HG03135 (cell line): Measurements from ENCODE around the gene TMBIM1.
A peak's percentile ranks its signal among the peaks of the same experiment; 100 is the strongest.

Source experiments
- ATAC-seq: cut with Tn5 transposase; IDR thresholded peaks from one replicate; pipeline ENCODE4 v1.9.1; 2021; ENCODE audit warnings: mild to moderate bottlenecking, moderate library complexity; ENCODE audit not compliant: unreplicated experiment

TMBIM1 gene

DNA sequence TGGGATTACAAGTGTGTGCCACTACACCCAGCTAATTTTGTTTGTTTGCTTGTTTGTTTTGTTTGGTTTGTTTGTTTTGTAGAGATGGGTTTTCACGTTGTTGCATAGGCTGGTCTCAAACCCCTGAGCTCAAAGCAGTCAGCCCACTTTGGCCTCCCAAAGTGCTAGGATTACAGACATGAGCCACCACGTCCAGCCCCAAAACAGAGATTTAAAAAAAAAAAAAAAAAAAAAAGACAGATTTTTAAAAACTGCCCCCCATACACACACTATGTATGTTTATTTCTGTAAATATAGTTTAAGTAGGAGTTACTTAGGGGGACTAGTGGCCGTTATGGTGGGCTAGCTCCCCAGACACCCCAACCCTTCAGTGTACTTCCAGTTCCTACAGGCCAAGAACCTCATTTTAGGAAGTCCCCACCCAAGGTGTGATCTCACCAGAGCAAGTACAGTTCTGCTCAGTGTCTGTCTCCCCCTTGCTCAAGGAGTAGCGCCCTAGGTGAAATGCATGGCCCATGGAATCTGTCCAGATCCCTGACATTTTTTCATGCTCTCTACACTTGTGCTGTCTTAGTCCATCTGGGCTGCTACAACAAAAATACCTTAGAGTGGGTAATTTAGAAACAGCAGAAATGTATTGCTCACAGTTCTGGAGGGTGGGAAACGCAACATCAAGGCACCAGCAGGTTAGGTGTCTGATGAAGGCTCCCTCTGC, 1.6 kb upstream of the TMBIM1 start:
- ATAC-seq, result no peak

DNA sequence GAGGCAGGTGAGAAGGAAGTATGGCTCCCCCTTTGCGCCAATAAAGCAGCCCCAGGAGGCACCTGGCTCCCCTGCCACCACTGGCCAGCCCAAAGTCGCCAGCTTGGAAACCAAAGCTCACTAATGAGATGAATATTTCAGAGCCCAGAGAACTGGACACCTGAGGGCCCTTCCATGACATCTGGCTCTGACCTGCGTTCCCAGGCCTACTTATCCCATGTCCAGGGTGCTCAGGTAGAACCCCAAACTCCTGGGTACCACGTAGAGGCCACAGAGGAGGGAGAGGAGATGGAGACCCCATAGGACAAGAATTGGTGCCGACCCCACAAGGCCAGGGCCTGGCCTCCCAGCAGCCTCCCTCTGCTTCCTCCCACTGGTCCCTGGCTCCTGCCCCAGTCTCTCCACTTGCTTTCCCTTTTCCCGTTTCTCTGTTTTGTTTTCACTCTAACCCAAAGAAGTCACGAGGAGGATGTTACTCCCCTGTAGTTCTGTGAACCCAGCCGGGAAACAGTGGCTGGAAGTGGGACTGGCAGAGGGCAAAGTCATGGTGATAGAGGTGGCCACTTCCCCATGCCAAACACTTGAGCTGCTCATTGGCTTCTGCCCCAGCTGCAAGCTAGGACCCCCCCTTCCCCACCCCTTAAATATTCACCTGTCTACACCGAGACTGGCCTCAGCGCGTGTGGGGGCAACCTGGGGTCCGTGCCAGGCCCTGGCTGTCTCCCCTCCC, 820 bp downstream of the TMBIM1 start:
- ATAC-seq, result no peak

DNA sequence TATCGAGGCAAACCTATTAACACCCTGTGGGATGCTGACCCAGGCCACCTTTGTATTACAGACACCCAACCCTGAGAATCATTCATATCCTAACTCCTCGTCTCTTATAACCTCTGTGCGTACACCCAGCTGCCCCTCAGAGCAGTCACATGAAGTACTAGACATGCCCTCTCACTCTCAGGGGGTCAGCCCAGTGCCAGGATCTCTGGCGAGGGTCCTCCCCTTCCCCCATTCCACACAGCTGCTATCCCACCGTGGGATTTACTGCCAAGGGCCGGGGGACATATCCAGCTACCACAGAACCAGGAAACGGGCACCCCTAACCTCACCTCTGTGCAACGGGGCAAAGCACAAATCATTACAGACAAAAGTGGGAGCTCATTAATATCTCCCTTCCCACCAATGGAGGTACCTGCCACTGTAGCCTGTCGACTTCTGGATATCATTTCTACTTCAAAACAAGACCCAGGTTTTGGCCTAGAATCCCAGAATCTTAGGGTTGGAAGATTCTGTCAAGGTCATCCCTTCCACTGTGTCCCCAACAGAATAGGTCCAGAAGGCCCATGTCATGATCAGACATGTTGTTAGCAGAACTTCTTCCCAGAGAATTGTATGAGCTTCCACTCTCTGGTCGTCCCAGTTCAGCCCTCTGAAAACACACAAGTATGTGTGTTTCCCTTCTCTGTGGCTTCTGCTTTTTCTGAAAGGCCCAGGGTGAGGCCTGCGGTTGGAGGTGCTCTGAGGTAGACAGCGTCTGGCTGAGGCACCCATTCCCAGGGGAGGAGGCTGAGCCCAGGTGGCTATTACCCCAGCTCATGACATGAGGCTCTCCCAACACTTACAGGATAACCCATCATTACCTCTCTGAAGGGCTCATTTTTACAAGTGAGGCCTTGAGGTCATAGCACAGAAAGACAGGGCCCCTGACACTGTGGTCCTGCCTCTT, 1.7 kb downstream of the TMBIM1 start:
- ATAC-seq, result peak; percentile 46

DNA sequence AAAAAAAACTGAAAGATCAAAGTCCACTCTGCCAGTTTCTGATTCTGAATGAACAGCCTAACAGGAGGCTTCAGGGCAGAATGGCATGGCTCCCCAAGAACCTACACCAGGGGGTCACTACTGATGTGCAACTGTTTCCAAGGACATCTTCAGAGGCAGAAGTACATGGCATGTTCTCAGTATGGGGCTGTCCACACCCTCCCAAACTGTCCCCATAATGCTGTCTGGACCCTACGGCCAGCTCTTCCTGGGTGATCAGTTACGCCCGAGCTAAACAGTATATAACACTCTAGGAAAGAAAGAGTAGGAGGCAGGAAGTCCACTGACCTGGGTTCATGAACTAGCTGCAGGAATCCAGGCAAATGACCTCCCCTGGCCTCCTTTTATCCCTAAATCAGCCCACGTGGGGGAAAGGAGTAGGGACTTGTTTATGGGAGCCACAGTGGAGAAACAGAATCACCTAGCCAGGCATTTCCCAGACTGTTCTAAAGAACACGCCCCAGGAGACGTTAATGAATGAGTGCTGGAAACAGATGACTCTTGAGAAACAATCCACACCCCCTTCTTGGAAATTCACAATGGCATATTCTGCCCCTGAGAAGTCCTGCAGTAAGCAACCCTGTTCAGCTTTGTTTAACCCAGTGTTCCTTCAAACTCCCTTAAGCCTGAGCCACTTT, 2.5 kb downstream of the TMBIM1 start:
- no peak for ATAC-seq

DNA sequence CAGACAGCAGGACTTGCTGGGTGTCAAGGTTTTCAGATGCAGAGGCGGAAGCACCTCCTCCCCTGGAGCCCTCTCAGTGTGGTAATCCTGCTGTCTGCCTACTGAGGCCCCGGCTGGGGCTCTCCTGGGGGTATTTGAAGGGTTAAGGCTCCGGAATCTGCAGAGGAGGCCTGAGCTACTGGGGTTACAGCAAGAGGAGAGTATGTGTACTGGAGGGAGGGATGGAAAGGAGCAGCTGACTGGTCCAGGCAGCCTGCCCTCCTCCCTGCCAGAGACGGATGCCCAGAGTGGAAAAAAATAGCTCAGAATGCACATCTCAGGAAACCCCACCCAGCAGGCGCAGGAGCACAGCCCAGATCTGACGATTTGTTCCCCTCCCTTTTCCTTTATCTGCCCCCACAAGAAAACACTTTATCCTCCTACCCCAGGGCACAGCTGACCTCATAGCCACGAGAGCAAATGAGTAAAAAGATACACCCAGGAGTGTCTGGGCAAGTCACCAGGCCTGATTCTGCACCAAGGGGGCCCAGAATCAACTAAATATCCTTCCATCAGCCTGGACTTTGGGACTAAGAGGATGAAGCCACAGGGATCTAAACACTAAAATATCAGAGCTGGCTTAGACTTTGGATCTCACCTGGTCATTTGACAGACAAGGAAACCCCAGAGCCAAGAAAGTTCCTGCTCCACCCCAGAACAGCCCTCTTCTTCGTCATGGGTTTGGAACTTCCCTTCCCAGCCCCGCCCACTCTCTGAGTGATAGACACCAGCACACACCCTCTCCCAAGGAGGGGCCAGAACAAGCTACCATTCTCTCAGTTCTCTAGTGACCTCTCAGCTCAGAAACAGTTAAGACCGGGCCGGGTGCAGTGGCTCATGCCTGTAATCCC, 5.5 kb downstream of the TMBIM1 start:
- ATAC-seq, result peak; percentile 63

DNA sequence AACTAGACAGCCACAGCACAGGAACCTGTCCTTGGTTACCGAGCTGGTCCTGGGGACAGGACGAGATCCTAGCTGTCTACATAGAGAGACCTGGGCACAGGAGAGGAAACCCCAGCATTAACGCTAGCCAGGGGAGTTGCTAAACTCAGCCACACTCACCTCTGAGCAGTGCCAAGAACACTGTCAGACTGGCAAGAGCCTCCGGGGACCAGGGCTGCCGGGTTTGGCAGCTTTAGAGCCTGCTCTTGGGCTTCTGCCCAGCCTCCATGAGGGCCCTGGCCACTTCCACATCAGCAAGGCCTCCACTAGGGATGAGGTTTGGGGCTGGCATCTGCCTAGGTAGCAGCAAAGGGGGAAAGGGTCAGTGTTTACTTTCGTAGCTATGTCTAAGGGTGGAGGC, 6.7 kb downstream of the TMBIM1 start:
- no peak for ATAC-seq

DNA sequence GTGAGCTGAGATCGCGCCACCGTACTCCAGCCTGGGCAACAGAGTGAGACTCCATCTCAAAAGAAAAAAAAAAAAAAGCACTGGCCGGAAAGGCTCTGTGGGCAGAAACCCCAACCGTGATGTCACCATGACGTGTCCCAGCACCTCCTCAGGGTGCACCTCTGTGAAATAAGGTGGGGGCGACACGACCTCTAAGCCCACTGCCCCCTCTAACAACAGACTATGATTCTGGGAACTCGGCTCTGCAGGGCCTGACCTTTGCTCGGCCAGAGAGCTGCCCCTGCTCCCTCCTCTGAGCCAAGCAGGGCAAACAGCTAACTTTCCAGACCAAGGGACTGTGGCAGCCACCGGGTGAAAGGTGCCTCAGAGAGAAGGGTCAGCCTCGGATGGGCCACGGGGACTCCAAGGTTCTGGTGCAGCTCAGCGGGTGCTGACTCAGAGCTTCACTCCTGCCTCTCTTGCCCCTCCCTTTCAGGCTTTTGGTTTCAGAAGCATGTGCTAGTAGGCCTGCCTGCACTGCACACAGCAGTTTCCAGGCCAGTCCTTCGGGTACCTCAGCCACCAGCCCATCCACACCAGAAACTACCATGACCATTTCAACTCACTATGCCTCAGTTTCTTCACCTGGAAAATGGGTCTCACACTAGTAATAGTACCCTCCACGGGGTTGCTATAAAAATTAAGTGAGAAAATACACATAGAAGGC, 8.0 kb downstream of the TMBIM1 start:
- no peak for ATAC-seq

DNA sequence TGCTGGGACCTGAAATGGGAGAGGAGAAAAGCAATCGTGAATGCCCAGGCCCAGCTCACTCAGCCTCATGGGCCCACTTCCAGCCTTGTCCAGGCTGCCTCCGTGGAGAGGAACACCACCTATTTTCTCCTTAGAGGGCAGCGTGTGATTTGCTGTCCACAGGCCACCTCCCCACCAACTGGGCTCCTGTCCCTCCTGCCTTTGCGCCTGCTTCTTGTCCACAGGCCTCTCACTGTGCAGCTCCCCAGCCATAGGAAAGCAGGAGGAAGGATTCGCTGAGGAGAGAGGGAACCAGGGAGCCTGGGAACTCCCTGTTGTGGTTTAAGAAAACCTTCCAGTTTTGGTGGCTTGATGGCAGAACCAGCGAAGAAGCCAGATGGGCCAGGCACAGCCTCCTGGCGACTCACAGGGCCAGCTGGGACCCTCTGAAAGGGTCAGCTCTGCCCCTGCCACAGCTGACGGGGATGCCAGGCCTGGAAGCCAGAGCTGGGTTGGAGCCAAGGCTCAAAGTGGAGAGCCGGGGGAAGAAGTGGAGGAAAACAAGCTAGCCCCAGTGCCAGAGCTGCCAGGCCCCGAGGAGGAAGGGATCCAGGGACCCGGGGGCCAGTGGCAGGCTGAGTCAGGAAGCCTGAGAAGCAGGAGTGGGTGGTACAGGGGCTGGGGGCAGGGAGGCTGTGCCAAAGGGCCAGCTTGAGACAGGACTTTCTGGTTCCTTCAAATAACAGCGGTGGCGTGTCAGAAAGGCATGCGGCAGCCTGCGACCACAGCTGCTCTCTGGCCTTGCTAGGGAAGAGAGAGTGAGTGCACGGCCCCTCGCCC, 9.9 kb downstream of the TMBIM1 start:
- ATAC-seq, result no peak

DNA sequence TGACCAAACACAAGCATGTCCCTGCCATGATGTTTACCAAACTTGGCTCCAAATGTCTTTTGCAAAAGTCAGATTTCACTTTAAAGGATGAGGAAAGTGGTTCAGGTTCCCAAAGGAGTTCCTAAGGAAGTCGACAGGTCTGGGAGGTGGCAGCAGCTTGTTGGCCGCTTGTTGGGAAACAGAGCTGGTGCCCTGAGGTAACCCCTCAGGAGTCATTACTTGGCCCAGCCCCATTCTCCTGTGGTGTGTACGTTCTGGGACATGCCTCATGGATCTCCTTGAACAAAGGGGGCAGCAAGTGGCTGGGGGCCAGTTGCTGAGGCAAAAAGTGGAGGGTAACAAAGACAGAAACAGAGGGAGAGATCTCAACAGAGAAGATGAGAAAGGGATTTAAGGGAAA, 10.9 kb downstream of the TMBIM1 start:
- no peak for ATAC-seq

DNA sequence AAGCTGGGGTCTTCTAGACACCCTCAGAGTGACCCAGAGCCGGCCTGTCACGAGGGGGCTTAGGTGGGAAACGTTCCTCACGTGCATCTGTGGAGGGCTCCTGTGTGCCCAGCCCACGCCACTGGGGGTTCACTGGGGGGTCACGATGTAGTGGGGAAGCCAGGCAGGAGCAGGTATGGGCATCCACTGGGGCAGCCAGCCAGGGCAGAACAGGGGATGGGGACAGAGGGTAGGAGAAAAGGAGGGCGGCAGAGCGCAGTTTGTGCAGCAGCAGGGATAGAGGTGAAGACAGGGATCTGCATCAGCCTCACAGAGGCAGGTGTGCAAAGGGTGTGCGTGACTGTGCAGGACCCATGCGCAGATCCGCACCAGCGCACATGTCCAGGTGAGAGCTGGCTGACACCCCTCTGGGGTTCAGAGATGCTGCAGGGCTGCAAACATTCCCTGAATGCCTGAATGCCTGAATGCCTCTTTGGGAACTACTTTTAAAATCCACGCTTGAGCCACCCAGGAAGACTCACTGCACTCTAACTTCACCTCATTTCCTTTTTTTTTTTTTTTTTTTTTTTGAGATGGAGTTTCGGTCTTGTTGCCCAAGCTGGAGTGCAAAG, 11.9 kb downstream of the TMBIM1 start:
- ATAC-seq, result no peak

DNA sequence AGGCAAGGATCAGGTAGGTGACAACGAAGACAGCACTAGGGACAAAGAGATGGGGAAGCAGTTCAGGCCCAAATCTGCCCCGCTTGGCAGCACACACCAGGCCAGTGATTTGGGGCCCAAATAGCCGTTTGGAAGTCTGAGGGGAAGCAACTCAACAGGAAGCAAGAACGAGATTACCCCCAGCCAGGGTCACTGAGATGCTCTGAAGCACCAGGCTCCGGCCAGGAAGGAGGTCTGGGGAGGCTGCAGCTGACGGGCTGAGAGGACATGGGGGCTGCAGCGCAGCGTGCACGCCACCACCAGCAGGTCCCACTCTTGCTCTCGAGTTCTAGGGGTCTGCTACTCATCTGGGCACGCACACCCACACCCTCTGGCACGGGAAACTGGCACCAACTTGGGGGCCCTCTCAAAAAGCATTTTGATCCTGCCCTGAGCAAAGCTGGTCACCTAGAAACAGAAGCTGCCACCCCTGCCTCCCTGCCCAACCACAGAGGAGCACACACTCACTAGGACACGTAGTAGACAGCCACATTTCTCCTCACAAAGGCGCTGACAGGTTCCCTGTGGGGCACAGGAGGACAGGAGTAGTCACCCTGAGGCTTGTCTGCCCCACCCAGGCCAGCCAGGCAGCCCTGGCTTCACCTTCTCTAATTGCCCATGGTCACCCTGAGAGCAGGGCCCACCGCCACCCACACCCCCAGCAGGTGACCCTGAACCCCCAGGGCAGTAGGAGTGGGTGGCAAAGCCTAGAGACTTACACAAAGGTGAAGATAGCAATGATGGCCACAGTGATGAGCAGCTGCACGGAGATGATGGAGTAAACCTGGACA, 13.6 kb downstream of the TMBIM1 start:
- ATAC-seq, result no peak

DNA sequence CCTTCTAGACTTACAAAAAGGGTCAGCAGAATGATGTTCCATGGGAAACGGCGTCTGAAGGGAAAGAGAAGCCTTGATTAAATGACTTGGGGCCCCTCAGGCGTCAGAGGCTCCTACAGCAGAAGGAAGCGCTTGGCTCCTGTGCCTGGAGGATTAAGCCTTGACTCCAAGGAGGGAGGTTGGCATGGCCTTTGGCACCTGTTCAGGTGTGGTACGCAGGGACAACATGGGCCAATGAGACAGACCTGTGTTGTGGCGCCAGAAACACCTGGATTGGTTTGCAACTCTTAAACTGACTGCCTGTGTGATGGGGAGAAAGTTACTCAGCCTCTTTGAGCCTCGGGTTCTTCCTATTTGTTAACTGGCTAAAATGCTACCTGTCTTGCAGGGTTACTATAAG, 14.4 kb downstream of the TMBIM1 start:
- no peak for ATAC-seq

DNA sequence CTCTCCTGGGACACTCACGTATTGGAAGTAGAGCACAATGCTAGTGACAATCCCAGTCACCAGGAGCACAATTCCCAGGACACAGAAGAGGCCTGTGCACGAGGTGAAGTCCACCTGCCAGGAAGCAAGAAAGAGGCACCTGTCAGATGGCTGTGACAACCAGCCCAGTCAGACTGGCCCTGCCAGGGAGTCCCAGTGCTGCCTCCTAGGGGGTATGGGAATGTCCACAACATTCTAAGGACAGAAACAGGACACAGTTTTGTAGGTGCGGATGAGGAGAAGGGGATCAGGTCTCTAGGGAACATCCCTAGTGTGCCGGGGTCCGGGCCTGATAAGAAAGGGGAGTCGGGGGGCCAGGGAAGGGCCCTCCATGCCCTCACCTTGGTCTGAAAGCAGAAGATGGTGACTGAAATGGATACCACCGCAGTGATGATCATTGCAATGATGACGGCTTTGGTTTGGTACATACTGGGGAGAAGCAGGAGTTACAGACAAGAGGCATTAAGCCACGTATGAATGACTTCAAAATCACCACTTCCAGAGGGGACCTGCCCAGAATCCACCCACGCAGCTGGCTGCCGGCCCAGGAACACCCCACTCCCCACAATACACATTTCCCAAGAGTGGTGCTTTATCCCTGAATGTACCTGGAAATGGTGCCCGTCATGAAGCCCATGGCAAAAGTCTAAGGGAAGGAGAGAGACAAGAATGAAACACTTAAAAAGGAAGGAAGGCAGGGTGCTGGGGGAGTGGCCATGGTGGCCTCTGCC, 15.1 kb downstream of the TMBIM1 start:
- ATAC-seq, result no peak

DNA sequence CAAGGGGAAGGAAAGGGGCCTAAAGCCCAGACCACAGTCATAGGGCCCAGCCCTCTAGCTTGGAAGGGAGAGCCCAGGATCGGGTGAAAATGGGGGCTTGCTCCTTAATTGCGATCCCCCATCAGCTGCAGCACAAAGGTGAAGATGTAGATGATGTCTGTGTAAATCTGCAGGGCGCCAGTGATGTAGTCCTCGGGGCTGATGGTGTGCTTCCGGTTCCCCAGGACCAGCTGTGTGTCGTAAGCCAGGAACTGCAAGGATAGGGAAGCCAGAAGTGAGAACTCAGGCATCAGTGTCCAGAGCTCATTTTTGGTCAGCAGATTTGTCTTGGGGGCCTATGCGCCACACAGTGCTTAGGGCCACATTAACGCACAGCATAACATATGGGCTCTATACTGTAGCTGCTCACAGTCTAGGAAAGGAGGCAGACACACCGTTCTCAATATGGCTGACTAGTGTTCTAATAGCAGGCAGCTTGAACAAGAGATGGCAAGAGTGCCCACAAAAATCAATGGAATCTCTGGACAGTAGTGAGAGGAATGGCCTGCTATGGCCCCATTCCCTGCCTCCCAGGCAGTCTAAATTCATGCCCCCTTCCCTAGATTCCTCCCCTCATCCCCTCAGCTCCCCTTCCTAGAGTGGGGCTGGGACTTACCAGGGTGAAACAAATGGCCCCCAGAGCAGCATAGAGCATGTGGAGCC, 16.8 kb downstream of the TMBIM1 start:
- ATAC-seq, result no peak

DNA sequence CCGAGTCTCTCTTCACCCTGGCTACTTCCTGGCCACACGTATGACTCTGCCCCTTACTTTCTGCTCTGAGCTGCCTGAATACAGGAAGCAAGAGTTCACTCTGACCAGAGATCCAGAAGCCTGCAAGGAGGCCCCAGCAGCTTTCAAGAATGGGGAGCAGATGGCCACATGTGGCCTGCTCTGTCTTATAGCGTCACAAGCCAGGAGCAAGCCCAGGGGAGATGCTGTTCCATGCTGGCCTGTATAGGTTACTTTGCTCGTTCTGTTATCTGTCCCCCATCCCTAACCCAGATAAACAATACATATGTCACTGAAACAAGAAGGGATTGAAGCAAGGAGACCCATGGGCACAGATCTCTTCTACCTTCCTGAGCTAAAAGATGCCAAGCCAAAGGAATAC, 17.7 kb downstream of the TMBIM1 start:
- ATAC-seq, result no peak

DNA sequence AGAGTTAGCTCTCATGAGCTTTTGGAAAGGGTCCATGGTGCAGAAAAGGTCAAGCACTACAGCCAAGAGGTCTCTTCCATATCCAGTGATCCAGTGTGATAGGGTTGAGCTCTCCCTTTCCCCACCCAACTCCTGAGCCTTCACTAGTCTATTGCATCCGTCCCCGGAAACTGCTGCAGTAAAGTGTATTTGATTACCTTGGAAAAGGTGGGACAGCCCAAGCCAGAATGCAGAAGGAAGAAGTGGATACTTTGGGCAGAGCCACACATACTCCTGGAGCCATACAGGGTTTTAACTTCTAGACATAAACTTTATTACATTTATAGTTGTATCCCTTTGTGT, 18.4 kb downstream of the TMBIM1 start:
- no peak for ATAC-seq
